HepG2 (cell line): ENCODE data around the gene SUMO1. TPM values are rescaled to one million over a fixed set of nuclear protein-coding genes. Genes with fewer than 3 reads are reported as not detected.

Source experiments
- DMTF1 ChIP-seq: sonication (generic); formaldehyde crosslinking; IDR thresholded peaks from 2 replicates; pipeline ENCODE4 v1.4.0; 2020; ENCODE audit warnings: mild to moderate bottlenecking, missing genetic modification reagents
- HDAC1 ChIP-seq: sonication (generic); formaldehyde crosslinking; IDR thresholded peaks from 2 replicates; pipeline ENCODE4 v1.5.1; 2020; ENCODE audit warnings: mild to moderate bottlenecking, missing genetic modification reagents
- HNRNPH1 ChIP-seq: fragments of 200-400 bp; formaldehyde crosslinking; optimal IDR thresholded peaks from 2 replicates; pipeline ENCODE3; 2017; ENCODE audit warnings: mild to moderate bottlenecking, low read depth, low read length
- KDM4B ChIP-seq: sonication (generic); formaldehyde crosslinking; IDR thresholded peaks from 2 replicates; pipeline ENCODE4 v1.4.0; 2020; ENCODE audit warnings: missing genetic modification reagents
- MBD4 ChIP-seq: IDR thresholded peaks from 2 replicates; pipeline ENCODE4 v1.6.1; 2012; ENCODE audit warnings: low read length, inconsistent platforms, borderline replicate concordance
- POGZ ChIP-seq: sonication (generic); formaldehyde crosslinking; IDR thresholded peaks from 2 replicates; pipeline ENCODE4 v1.4.0; 2020; ENCODE audit warnings: mild to moderate bottlenecking, missing genetic modification reagents
- PTBP1 ChIP-seq: fragments of 200-400 bp; formaldehyde crosslinking; IDR thresholded peaks from 2 replicates; pipeline ENCODE4 v1.6.1; 2018; ENCODE audit warnings: low read length, low read depth; ENCODE audit not compliant: poor library complexity, severe bottlenecking
- RAD51 ChIP-seq: fragments of 450-650 bp; IDR thresholded peaks from 2 replicates; pipeline ENCODE4 v1.6.1; 2016; ENCODE audit warnings: borderline replicate concordance
- THAP9 ChIP-seq: sonication (generic); formaldehyde crosslinking; IDR thresholded peaks from 2 replicates; pipeline ENCODE4; 2020; ENCODE audit warnings: missing genetic modification reagents, mild to moderate bottlenecking, borderline replicate concordance
- THYN1 ChIP-seq: sonication (generic); formaldehyde crosslinking; IDR thresholded peaks from 2 replicates; pipeline ENCODE4 v1.8.1; 2023; ENCODE audit warnings: low read depth, mild to moderate bottlenecking, moderate library complexity, missing genetic modification reagents, borderline replicate concordance
- ZNF121 ChIP-seq: sonication (generic); formaldehyde crosslinking; IDR thresholded peaks from 2 replicates; pipeline ENCODE4 v1.5.0; 2020; ENCODE audit warnings: mild to moderate bottlenecking, missing genetic modification reagents
- ZNF282 ChIP-seq: fragments of 450-650 bp; IDR thresholded peaks from 2 replicates; pipeline ENCODE4 v1.6.1; 2018; ENCODE audit not compliant: partially characterized antibody
- ZNF543 ChIP-seq: sonication (generic); formaldehyde crosslinking; IDR thresholded peaks from 2 replicates; pipeline ENCODE4 v1.4.0; 2020; ENCODE audit warnings: mild to moderate bottlenecking, missing genetic modification reagents
- ZNF597 ChIP-seq: sonication (generic); formaldehyde crosslinking; IDR thresholded peaks from 2 replicates; pipeline ENCODE4 v1.5.0; 2020; ENCODE audit warnings: missing genetic modification reagents
- ZNF605 ChIP-seq: sonication (generic); formaldehyde crosslinking; IDR thresholded peaks from 2 replicates; pipeline ENCODE4 v1.8.0; 2022; ENCODE audit warnings: mild to moderate bottlenecking, missing genetic modification reagents
- ZNF644 ChIP-seq: IDR thresholded peaks from 2 replicates; pipeline ENCODE4 v1.6.1; 2016; ENCODE audit warnings: low read depth
- ZNF687 ChIP-seq: sonication (generic); formaldehyde crosslinking; IDR thresholded peaks from 2 replicates; pipeline ENCODE4 v1.5.1; 2020; ENCODE audit warnings: mild to moderate bottlenecking, missing genetic modification reagents, moderate library complexity
- ZNF781 ChIP-seq: sonication (generic); formaldehyde crosslinking; IDR thresholded peaks from 2 replicates; pipeline ENCODE4 v1.5.1; 2020; ENCODE audit warnings: borderline replicate concordance, mild to moderate bottlenecking, missing genetic modification reagents; ENCODE audit errors: not compliant biosample characterization
- polyA plus RNA-seq, 8 experiments: library from polyadenylated mRNA; depleted of rRNA in 3 of 8; stranded (reverse) in 7 of 8; unstranded in 1 of 8; fragments of >200 nt; fragmentation: Illumina TruSeq in 4 of 8; extraction: Trizol in 4 of 8; gene quantifications; 2 replicates each; pipeline versions ENCODE4 v1.2.1 to v1.2.3, GENCODE V29; 2011 to 2016; ENCODE audit warnings: low read depth in 4 of 8, missing spikeins in 1 of 8, mixed read lengths in 1 of 8; ENCODE audit not compliant: insufficient read depth in 1 of 8
- total RNA-seq, 5 experiments: library from RNA; depleted of rRNA; stranded (reverse); fragments of >200 nt; fragmentation: Illumina TruSeq; extraction: Trizol; gene quantifications; 2 replicates each; pipeline ENCODE4 v1.2.3, GENCODE V29; 2016; ENCODE audit warnings: low read depth in 1 of 5

The SUMO1 gene
- total and polyA plus RNA-seq, 2 of the 13 experiments (the other 11 are each of a cell fraction or from before 2014, with no cell fraction given), result 101 to 173 TPM

- TF ChIP-seq ZNF687 (CRISPR knock-in tag) (peak; percentile 95), HDAC1 (CRISPR knock-in tag) (peak; percentile 42), MBD4 (no peak), PTBP1 (no peak), ZNF605 (CRISPR knock-in tag) (peak; percentile 75; the same call in 1 of the 2 replicates), ZNF597 (CRISPR knock-in tag) (no peak), POGZ (CRISPR knock-in tag) (peak; percentile 87), KDM4B (CRISPR knock-in tag) (peak; percentile 36; the same call in 1 of the 2 replicates), RAD51 (no peak), ZNF543 (no peak), ZNF781 (peak; percentile 19), HNRNPH1 (peak; percentile 87), DMTF1 (CRISPR knock-in tag) (peak; percentile 17; the same call in 1 of the 2 replicates), ZNF121 (CRISPR knock-in tag) (no peak), ZNF282 (no peak), THAP9 (CRISPR knock-in tag) (peak; percentile 75), ZNF644 (CRISPR knock-in tag) (no peak), THYN1 (CRISPR knock-in tag) (peak; percentile 79; the same call in 1 of the 2 replicates)
Measured at GRCh38 chr2:202238234-202239197, at the start of gene SUMO1 (continued).
